ENCODE results near the gene DUSP11.

DNA sequence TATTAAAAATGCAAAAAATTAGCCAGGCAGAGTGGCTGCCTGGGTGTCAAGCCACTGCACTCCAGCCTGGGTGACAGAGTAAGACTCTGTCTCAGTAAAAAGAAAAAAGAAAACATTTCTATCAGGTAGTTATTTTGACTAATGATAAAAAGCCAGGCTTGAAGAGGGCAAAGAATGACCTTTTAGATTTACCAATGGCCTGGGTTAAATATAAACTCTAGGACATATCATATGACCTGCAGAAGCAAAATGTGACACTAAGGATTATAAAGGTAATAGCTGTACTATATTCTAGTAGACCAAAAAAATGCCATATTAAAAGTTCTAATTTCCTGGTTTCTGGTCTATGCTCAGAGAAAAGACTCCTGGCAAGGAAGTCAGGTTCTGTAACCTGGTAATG lies 32.7 kb upstream of the DUSP11 start:
- TF ChIP-seq, protein P1, sequence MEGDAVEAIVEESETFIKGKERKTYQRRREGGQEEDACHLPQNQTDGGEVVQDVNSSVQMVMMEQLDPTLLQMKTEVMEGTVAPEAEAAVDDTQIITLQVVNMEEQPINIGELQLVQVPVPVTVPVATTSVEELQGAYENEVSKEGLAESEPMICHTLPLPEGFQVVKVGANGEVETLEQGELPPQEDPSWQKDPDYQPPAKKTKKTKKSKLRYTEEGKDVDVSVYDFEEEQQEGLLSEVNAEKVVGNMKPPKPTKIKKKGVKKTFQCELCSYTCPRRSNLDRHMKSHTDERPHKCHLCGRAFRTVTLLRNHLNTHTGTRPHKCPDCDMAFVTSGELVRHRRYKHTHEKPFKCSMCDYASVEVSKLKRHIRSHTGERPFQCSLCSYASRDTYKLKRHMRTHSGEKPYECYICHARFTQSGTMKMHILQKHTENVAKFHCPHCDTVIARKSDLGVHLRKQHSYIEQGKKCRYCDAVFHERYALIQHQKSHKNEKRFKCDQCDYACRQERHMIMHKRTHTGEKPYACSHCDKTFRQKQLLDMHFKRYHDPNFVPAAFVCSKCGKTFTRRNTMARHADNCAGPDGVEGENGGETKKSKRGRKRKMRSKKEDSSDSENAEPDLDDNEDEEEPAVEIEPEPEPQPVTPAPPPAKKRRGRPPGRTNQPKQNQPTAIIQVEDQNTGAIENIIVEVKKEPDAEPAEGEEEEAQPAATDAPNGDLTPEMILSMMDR (tag by site-specific recombination; IDR thresholded peaks at IDR 0.05), result no peak
- TF ChIP-seq YY1 (tag by site-specific recombination; IDR thresholded peaks at IDR 0.05) (no peak), ZNF501 (tag by site-specific recombination; IDR thresholded peaks at IDR 0.05) (no peak), ZNF624 (tag by site-specific recombination; IDR thresholded peaks at IDR 0.05) (no peak), ZNF747 (tag by site-specific recombination; IDR thresholded peaks at IDR 0.05) (no peak), KLF16 (tag by site-specific recombination; IDR thresholded peaks at IDR 0.05) (no peak), ZBTB8A (tag by site-specific recombination; IDR thresholded peaks at IDR 0.05) (no peak), SCRT1 (tag by site-specific recombination; IDR thresholded peaks at IDR 0.05; ENCODE audit: borderline replicate concordance) (no peak)
- TF ChIP-seq, protein P2, sequence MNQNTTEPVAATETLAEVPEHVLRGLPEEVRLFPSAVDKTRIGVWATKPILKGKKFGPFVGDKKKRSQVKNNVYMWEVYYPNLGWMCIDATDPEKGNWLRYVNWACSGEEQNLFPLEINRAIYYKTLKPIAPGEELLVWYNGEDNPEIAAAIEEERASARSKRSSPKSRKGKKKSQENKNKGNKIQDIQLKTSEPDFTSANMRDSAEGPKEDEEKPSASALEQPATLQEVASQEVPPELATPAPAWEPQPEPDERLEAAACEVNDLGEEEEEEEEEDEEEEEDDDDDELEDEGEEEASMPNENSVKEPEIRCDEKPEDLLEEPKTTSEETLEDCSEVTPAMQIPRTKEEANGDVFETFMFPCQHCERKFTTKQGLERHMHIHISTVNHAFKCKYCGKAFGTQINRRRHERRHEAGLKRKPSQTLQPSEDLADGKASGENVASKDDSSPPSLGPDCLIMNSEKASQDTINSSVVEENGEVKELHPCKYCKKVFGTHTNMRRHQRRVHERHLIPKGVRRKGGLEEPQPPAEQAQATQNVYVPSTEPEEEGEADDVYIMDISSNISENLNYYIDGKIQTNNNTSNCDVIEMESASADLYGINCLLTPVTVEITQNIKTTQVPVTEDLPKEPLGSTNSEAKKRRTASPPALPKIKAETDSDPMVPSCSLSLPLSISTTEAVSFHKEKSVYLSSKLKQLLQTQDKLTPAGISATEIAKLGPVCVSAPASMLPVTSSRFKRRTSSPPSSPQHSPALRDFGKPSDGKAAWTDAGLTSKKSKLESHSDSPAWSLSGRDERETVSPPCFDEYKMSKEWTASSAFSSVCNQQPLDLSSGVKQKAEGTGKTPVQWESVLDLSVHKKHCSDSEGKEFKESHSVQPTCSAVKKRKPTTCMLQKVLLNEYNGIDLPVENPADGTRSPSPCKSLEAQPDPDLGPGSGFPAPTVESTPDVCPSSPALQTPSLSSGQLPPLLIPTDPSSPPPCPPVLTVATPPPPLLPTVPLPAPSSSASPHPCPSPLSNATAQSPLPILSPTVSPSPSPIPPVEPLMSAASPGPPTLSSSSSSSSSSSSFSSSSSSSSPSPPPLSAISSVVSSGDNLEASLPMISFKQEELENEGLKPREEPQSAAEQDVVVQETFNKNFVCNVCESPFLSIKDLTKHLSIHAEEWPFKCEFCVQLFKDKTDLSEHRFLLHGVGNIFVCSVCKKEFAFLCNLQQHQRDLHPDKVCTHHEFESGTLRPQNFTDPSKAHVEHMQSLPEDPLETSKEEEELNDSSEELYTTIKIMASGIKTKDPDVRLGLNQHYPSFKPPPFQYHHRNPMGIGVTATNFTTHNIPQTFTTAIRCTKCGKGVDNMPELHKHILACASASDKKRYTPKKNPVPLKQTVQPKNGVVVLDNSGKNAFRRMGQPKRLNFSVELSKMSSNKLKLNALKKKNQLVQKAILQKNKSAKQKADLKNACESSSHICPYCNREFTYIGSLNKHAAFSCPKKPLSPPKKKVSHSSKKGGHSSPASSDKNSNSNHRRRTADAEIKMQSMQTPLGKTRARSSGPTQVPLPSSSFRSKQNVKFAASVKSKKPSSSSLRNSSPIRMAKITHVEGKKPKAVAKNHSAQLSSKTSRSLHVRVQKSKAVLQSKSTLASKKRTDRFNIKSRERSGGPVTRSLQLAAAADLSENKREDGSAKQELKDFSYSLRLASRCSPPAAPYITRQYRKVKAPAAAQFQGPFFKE (tag by site-specific recombination; IDR thresholded peaks at IDR 0.05; ENCODE audit: borderline replicate concordance), result no peak
- TF ChIP-seq, protein P3, sequence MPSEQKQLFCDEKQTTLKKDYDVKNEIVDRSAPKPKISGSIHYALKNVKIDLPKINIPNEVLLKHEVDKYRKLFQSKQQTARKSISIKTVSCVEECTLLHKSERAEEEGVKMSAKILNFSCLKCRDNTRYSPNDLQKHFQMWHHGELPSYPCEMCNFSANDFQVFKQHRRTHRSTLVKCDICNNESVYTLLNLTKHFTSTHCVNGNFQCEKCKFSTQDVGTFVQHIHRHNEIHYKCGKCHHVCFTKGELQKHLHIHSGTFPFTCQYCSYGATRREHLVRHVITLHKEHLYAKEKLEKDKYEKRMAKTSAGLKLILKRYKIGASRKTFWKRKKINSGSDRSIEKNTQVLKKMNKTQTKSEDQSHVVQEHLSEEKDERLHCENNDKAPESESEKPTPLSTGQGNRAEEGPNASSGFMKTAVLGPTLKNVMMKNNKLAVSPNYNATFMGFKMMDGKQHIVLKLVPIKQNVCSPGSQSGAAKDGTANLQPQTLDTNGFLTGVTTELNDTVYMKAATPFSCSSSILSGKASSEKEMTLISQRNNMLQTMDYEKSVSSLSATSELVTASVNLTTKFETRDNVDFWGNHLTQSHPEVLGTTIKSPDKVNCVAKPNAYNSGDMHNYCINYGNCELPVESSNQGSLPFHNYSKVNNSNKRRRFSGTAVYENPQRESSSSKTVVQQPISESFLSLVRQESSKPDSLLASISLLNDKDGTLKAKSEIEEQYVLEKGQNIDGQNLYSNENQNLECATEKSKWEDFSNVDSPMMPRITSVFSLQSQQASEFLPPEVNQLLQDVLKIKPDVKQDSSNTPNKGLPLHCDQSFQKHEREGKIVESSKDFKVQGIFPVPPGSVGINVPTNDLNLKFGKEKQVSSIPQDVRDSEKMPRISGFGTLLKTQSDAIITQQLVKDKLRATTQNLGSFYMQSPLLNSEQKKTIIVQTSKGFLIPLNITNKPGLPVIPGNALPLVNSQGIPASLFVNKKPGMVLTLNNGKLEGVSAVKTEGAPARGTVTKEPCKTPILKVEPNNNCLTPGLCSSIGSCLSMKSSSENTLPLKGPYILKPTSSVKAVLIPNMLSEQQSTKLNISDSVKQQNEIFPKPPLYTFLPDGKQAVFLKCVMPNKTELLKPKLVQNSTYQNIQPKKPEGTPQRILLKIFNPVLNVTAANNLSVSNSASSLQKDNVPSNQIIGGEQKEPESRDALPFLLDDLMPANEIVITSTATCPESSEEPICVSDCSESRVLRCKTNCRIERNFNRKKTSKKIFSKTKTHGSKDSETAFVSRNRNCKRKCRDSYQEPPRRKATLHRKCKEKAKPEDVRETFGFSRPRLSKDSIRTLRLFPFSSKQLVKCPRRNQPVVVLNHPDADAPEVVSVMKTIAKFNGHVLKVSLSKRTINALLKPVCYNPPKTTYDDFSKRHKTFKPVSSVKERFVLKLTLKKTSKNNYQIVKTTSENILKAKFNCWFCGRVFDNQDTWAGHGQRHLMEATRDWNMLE (tag by site-specific recombination; conservative IDR thresholded peaks at IDR 0.05; ENCODE audit: low read depth), result no peak
- TF ChIP-seq, protein P4, sequence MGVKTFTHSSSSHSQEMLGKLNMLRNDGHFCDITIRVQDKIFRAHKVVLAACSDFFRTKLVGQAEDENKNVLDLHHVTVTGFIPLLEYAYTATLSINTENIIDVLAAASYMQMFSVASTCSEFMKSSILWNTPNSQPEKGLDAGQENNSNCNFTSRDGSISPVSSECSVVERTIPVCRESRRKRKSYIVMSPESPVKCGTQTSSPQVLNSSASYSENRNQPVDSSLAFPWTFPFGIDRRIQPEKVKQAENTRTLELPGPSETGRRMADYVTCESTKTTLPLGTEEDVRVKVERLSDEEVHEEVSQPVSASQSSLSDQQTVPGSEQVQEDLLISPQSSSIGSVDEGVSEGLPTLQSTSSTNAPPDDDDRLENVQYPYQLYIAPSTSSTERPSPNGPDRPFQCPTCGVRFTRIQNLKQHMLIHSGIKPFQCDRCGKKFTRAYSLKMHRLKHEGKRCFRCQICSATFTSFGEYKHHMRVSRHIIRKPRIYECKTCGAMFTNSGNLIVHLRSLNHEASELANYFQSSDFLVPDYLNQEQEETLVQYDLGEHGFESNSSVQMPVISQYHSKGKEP (tag by site-specific recombination; IDR thresholded peaks at IDR 0.05), result no peak
- TF ChIP-seq, protein P5, sequence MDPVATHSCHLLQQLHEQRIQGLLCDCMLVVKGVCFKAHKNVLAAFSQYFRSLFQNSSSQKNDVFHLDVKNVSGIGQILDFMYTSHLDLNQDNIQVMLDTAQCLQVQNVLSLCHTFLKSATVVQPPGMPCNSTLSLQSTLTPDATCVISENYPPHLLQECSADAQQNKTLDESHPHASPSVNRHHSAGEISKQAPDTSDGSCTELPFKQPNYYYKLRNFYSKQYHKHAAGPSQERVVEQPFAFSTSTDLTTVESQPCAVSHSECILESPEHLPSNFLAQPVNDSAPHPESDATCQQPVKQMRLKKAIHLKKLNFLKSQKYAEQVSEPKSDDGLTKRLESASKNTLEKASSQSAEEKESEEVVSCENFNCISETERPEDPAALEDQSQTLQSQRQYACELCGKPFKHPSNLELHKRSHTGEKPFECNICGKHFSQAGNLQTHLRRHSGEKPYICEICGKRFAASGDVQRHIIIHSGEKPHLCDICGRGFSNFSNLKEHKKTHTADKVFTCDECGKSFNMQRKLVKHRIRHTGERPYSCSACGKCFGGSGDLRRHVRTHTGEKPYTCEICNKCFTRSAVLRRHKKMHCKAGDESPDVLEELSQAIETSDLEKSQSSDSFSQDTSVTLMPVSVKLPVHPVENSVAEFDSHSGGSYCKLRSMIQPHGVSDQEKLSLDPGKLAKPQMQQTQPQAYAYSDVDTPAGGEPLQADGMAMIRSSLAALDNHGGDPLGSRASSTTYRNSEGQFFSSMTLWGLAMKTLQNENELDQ (tag by site-specific recombination; IDR thresholded peaks at IDR 0.05; ENCODE audit: low read depth), result no peak
- TF ChIP-seq, protein P6, sequence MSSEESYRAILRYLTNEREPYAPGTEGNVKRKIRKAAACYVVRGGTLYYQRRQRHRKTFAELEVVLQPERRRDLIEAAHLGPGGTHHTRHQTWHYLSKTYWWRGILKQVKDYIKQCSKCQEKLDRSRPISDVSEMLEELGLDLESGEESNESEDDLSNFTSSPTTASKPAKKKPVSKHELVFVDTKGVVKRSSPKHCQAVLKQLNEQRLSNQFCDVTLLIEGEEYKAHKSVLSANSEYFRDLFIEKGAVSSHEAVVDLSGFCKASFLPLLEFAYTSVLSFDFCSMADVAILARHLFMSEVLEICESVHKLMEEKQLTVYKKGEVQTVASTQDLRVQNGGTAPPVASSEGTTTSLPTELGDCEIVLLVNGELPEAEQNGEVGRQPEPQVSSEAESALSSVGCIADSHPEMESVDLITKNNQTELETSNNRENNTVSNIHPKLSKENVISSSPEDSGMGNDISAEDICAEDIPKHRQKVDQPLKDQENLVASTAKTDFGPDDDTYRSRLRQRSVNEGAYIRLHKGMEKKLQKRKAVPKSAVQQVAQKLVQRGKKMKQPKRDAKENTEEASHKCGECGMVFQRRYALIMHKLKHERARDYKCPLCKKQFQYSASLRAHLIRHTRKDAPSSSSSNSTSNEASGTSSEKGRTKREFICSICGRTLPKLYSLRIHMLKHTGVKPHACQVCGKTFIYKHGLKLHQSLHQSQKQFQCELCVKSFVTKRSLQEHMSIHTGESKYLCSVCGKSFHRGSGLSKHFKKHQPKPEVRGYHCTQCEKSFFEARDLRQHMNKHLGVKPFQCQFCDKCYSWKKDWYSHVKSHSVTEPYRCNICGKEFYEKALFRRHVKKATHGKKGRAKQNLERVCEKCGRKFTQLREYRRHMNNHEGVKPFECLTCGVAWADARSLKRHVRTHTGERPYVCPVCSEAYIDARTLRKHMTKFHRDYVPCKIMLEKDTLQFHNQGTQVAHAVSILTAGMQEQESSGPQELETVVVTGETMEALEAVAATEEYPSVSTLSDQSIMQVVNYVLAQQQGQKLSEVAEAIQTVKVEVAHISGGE (tag by site-specific recombination; conservative IDR thresholded peaks at IDR 0.05; ENCODE audit: low read depth), result no peak
- TF ChIP-seq, protein P7, sequence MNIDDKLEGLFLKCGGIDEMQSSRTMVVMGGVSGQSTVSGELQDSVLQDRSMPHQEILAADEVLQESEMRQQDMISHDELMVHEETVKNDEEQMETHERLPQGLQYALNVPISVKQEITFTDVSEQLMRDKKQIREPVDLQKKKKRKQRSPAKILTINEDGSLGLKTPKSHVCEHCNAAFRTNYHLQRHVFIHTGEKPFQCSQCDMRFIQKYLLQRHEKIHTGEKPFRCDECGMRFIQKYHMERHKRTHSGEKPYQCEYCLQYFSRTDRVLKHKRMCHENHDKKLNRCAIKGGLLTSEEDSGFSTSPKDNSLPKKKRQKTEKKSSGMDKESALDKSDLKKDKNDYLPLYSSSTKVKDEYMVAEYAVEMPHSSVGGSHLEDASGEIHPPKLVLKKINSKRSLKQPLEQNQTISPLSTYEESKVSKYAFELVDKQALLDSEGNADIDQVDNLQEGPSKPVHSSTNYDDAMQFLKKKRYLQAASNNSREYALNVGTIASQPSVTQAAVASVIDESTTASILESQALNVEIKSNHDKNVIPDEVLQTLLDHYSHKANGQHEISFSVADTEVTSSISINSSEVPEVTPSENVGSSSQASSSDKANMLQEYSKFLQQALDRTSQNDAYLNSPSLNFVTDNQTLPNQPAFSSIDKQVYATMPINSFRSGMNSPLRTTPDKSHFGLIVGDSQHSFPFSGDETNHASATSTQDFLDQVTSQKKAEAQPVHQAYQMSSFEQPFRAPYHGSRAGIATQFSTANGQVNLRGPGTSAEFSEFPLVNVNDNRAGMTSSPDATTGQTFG (tag by site-specific recombination; IDR thresholded peaks at IDR 0.05; ENCODE audit: borderline replicate concordance), result no peak

Data from HEK293 (cell line).